H1 (cell line): ENCODE measurements around the gene FPR2. TPM values are rescaled to one million over a fixed set of nuclear protein-coding genes. Genes with fewer than 3 reads are reported as not detected.

Experiments used
- CTCF ChIA-PET: fragments of 300-600 bp; sonication (Branson Sonifier 250); formaldehyde crosslinking; loops from one replicate; lab custom pipeline; 2021; ENCODE audit not compliant: partially characterized antibody; lab: Charles Lee
- POLR2A ChIA-PET: fragments of 300-600 bp; sonication (Branson Sonifier 250); formaldehyde crosslinking; loops from one replicate; lab custom pipeline; 2021; ENCODE audit warnings: inconsistent platforms; ENCODE audit not compliant: partially characterized antibody; lab: Charles Lee
- DNase-seq, 2 experiments: peaks; one replicate each; pipeline versions ENCODE4 v3.0.0 to v3.0.0-alpha.2; 2010 to 2022; ENCODE audit warnings: low spot score in 2 of 2, low read depth in 1 of 2, mixed read lengths in 1 of 2
- FAIRE-seq: peaks from 2 replicates; lab custom pipeline; 2011; peaks lifted over from hg19 to GRCh38; lab: Jason Lieb, UNC
- H2AFZ ChIP-seq: 2 replicates; pipeline ENCODE4 v1.8.1; 2012; ENCODE audit warnings: low read length, inconsistent platforms
- H2AK5ac ChIP-seq: 2 replicates; pipeline ENCODE4 v1.6.1; 2013; ENCODE audit warnings: low read depth, low read length
- H2BK120ac ChIP-seq: replicated peaks from 2 replicates; pipeline ENCODE3; 2013; ENCODE audit warnings: low read depth, low read length, inconsistent platforms
- H2BK12ac ChIP-seq: 2 replicates; pipeline ENCODE4 v1.6.1; 2013; ENCODE audit warnings: low read depth, low read length
- H2BK15ac ChIP-seq: 2 replicates; pipeline ENCODE4 v1.6.1; 2013; ENCODE audit warnings: low read length
- H2BK20ac ChIP-seq: 2 replicates; pipeline ENCODE4 v1.6.1; 2013; ENCODE audit warnings: low read length
- H2BK5ac ChIP-seq: 2 replicates; pipeline ENCODE4 v1.6.1; 2013; ENCODE audit warnings: low read depth, low read length
- H3K14ac ChIP-seq: 2 replicates; pipeline ENCODE4 v1.6.1; 2013; ENCODE audit warnings: inconsistent platforms; ENCODE audit not compliant: insufficient read length
- H3K18ac ChIP-seq: 2 replicates; pipeline ENCODE4 v1.6.1; 2013; ENCODE audit warnings: low read length; ENCODE audit errors: extremely low read depth
- H3K23ac ChIP-seq: 2 replicates; pipeline ENCODE4 v1.6.1; 2013; ENCODE audit warnings: inconsistent platforms; ENCODE audit not compliant: insufficient read length
- H3K23me2 ChIP-seq: 2 replicates; pipeline ENCODE4 v1.6.1; 2013; ENCODE audit warnings: low read depth, low read length
- H3K27ac ChIP-seq: 2 replicates; pipeline ENCODE4 v1.6.1; 2011; ENCODE audit warnings: low read depth, low read length, inconsistent platforms
- H3K27me3 ChIP-seq, 4 experiments: replicated peaks in 1 of 4; 1 replicate in 1 of 4; 2 replicates in 3 of 4; pipeline versions ENCODE4 v1.6.1 to v1.8.1; 2011 to 2013; ENCODE audit warnings: low read length in 3 of 4, mild to moderate bottlenecking in 3 of 4, inconsistent platforms in 2 of 4, mixed read lengths in 2 of 4, moderate library complexity in 1 of 4; ENCODE audit not compliant: control insufficient read depth in 3 of 4, insufficient read depth in 3 of 4; ENCODE audit errors: extremely low read depth in 1 of 4
- H3K36me3 ChIP-seq, 4 experiments: 2 replicates each; pipeline versions ENCODE4 v1.6.1 to v1.8.1; 2011 to 2013; ENCODE audit warnings: mild to moderate bottlenecking in 4 of 4, low read length in 3 of 4, moderate library complexity in 2 of 4, control low read depth in 1 of 4, inconsistent platforms in 1 of 4; ENCODE audit not compliant: insufficient read depth in 4 of 4, control insufficient read depth in 2 of 4
- H3K4ac ChIP-seq: replicated peaks from 2 replicates; pipeline ENCODE3; 2013; ENCODE audit warnings: low read length, low read depth, mixed read lengths, inconsistent platforms; ENCODE audit not compliant: insufficient read length
- H3K4me1 ChIP-seq, 4 experiments: replicated peaks in 1 of 4; 1 replicate in 1 of 4; 2 replicates in 3 of 4; pipeline versions ENCODE4 v1.6.1 to v1.8.1; 2011 to 2013; ENCODE audit warnings: low read length in 3 of 4, inconsistent platforms in 2 of 4, mixed read lengths in 1 of 4; ENCODE audit not compliant: insufficient read depth in 4 of 4, control insufficient read depth in 3 of 4
- H3K4me2 ChIP-seq, 2 experiments: 2 replicates each; pipeline versions ENCODE4 v1.6.1 to v1.8.1; 2011 to 2013; ENCODE audit warnings: low read depth in 2 of 2, low read length in 2 of 2, control low read depth in 1 of 2, inconsistent platforms in 1 of 2, mild to moderate bottlenecking in 1 of 2; ENCODE audit not compliant: insufficient read depth in 1 of 2
- H3K4me3 ChIP-seq, 4 experiments: fragments of 200-600, 300-600 bp in 1 of 4; sonication (generic), shearing (Covaris generic), sonication (Bioruptor Twin) in 1 of 4; 2 replicates each; pipeline versions ENCODE4 v1.5.1 to v1.8.1; 2011 to 2016; ENCODE audit warnings: low read length in 4 of 4, low read depth in 3 of 4, control low read depth in 2 of 4, inconsistent platforms in 2 of 4, mild to moderate bottlenecking in 2 of 4, mixed read lengths in 1 of 4, moderate library complexity in 1 of 4; ENCODE audit not compliant: insufficient read depth in 2 of 4; ENCODE audit errors: extremely low read depth in 1 of 4
- H3K56ac ChIP-seq: replicated peaks from 2 replicates; pipeline ENCODE3; 2013; ENCODE audit warnings: low read depth, mild to moderate bottlenecking, mixed read lengths, low read length, inconsistent platforms; ENCODE audit not compliant: insufficient read length
- H3K79me1 ChIP-seq: 2 replicates; pipeline ENCODE4 v1.6.1; 2013; ENCODE audit warnings: low read depth, low read length, control low read depth
- H3K79me2 ChIP-seq, 2 experiments: 2 replicates each; pipeline versions ENCODE4 v1.6.1 to v1.8.1; 2012 to 2013; ENCODE audit warnings: low read length in 2 of 2, mild to moderate bottlenecking in 2 of 2, inconsistent platforms in 1 of 2; ENCODE audit not compliant: insufficient read depth in 2 of 2, control insufficient read depth in 1 of 2
- H3K9ac ChIP-seq, 4 experiments: replicated peaks in 1 of 4; 1 replicate in 1 of 4; 2 replicates in 3 of 4; pipeline versions ENCODE4 v1.6.1 to v1.8.1; 2011 to 2013; ENCODE audit warnings: low read depth in 3 of 4, low read length in 3 of 4, control low read depth in 2 of 4, mild to moderate bottlenecking in 2 of 4, moderate library complexity in 2 of 4, inconsistent platforms in 1 of 4; ENCODE audit errors: extremely low read depth in 1 of 4
- H3K9me3 ChIP-seq, 2 experiments: 2 replicates each; pipeline versions ENCODE4 v1.6.1 to v1.8.1; 2012 to 2013; ENCODE audit warnings: mild to moderate bottlenecking in 2 of 2, moderate library complexity in 2 of 2, control low read depth in 1 of 2, inconsistent platforms in 1 of 2, low read depth in 1 of 2, low read length in 1 of 2, mixed read lengths in 1 of 2; ENCODE audit not compliant: insufficient read depth in 2 of 2
- H4K20me1 ChIP-seq, 2 experiments: replicated peaks in 1 of 2; 2 replicates each; pipeline versions ENCODE3 to v1.8.1; 2011 to 2013; ENCODE audit warnings: inconsistent platforms in 2 of 2, low read length in 2 of 2, mild to moderate bottlenecking in 1 of 2; ENCODE audit not compliant: insufficient read depth in 2 of 2, control insufficient read depth in 1 of 2
- H4K5ac ChIP-seq: 2 replicates; pipeline ENCODE4 v1.6.1; 2013; ENCODE audit warnings: low read length, low read depth, mixed read lengths, inconsistent platforms; ENCODE audit not compliant: insufficient read length
- H4K8ac ChIP-seq: 2 replicates; pipeline ENCODE4 v1.8.0; 2013; ENCODE audit warnings: mild to moderate bottlenecking, moderate library complexity, low read length, inconsistent platforms; ENCODE audit not compliant: insufficient read depth; ENCODE audit errors: extremely low read depth
- H4K91ac ChIP-seq: replicated peaks from 2 replicates; pipeline ENCODE3; 2013; ENCODE audit warnings: low read length, mixed read lengths, inconsistent platforms; ENCODE audit not compliant: insufficient read length
- ATF2 ChIP-seq: IDR thresholded peaks from 2 replicates; pipeline ENCODE4 v1.6.1; 2012; ENCODE audit warnings: low read length, inconsistent platforms
- ATF3 ChIP-seq: IDR thresholded peaks from 2 replicates; pipeline ENCODE4 v1.6.1; 2011; ENCODE audit warnings: low read depth, mild to moderate bottlenecking, low read length; ENCODE audit not compliant: insufficient read depth
- E2F6 ChIP-seq: IDR thresholded peaks from 2 replicates; pipeline ENCODE4 v1.6.1; 2012; ENCODE audit warnings: inconsistent platforms
- GTF2F1 ChIP-seq: IDR thresholded peaks from 2 replicates; pipeline ENCODE4 v1.6.1; 2012; ENCODE audit warnings: low read depth, low read length, improper control_type of control experiment, borderline replicate concordance
- HDAC2 ChIP-seq, 2 experiments: fragments of 300-600 bp in 1 of 2; sonication (generic) in 1 of 2; IDR thresholded peaks; 2 replicates each; pipeline ENCODE4 v1.6.1; 2011 to 2012; ENCODE audit warnings: low read depth in 2 of 2, low read length in 2 of 2, mild to moderate bottlenecking in 2 of 2, moderate library complexity in 2 of 2, borderline replicate concordance in 1 of 2, inconsistent platforms in 1 of 2
- RXRA ChIP-seq: IDR thresholded peaks from 2 replicates; pipeline ENCODE4 v1.6.1; 2011; ENCODE audit warnings: low read depth, mild to moderate bottlenecking, low read length, moderate library complexity; ENCODE audit not compliant: insufficient read depth
- SIN3A ChIP-seq, 2 experiments: IDR thresholded peaks in 1 of 2; conservative IDR thresholded peaks in 1 of 2; 2 replicates each; pipeline ENCODE4 v1.6.1; 2011 to 2012; ENCODE audit warnings: low read length in 2 of 2, improper control_type of control experiment in 1 of 2, low read depth in 1 of 2, mild to moderate bottlenecking in 1 of 2
- SP2 ChIP-seq: IDR thresholded peaks from 2 replicates; pipeline ENCODE4 v1.6.1; 2012; ENCODE audit warnings: mild to moderate bottlenecking, low read length, inconsistent platforms
- SP4 ChIP-seq: IDR thresholded peaks from 2 replicates; pipeline ENCODE4 v1.6.1; 2012; ENCODE audit warnings: low read length, inconsistent platforms
- TEAD4 ChIP-seq: IDR thresholded peaks from 2 replicates; pipeline ENCODE4 v1.6.1; 2012; ENCODE audit warnings: low read depth, low read length, inconsistent platforms, mixed read lengths
- WGBS, 2 experiments: shearing (Covaris generic) in 1 of 2; methylation state at CpG; one replicate each; pipeline versions ENCODE4 v1.1.6 to v1.1.7; 2013 to 2015; ENCODE audit warnings: low lambda C conversion rate in 2 of 2, mixed read lengths in 2 of 2, inconsistent platforms in 1 of 2, low coverage in 1 of 2, missing lambda C conversion rate in 1 of 2; ENCODE audit not compliant: insufficient replicate concordance in 2 of 2, insufficient coverage in 1 of 2, insufficient read length in 1 of 2; ENCODE audit errors: extremely low coverage in 1 of 2, missing lambda C conversion rate in 1 of 2; 5-methylcytosine and 5-hydroxymethylcytosine counted together
- polyA plus RNA-seq, 7 experiments: library from polyadenylated mRNA; depleted of rRNA in 3 of 7; stranded (reverse) in 5 of 7; unstranded in 2 of 7; fragments of >200 nt in 5 of 7; fragments of 200-250 nt in 2 of 7; gene quantifications; 1 replicate in 5 of 7; 2 replicates in 1 of 7; 4 replicates in 1 of 7; pipeline versions ENCODE4 v1.2.1 to v1.2.3, GENCODE V29; 2011 to 2013; ENCODE audit warnings: missing spikeins in 2 of 7, mixed read lengths in 2 of 7
- total RNA-seq: library from RNA; stranded (reverse); fragmentation: NEBNext Ultra II Directional; extraction: Animal tissue kit (Norgen Biotek cat#: 25700); gene quantifications from 2 replicates; pipeline ENCODE4 v1.2.1, GENCODE V29; 2021

Gene FPR2
- total and polyA plus RNA-seq, 2 of the 8 experiments (the other 6 are each of a cell fraction or from before 2014, with no cell fraction given) = 0.17 TPM; not detected in 1

- Histone ChIP-seq H2BK120ac (no peak overlapping the region), H4K8ac (no peak overlapping the region), H3K4me2 (no peak overlapping the region), H2BK20ac (no peak overlapping the region), H3K9me3 (no peaks in the 10 kb centered on the region), H3K14ac (no peak overlapping the region), H2BK5ac (no peak overlapping the region), H3K23me2 (no peaks in the 10 kb centered on the region), H3K4me3 (no peak overlapping the region), H3K56ac (no peak overlapping the region), H3K36me3 (no peaks in the 10 kb centered on the region), H3K27ac (no peak overlapping the region), H2AK5ac (no peak overlapping the region), H4K20me1 (no peaks in the 10 kb centered on the region), H2BK12ac (no peak overlapping the region), H3K9ac (no peak overlapping the region), H3K23ac (no peak overlapping the region), H3K4me1 (no peaks in the 10 kb centered on the region), H4K5ac (no peak overlapping the region), H2AFZ (no peak overlapping the region), H3K27me3 (no peaks in the 10 kb centered on the region; a peak in 1 of 7 replicates), H2BK15ac (no peak overlapping the region), H3K79me1 (no peaks in the 10 kb centered on the region), H3K79me2 (no peaks in the 10 kb centered on the region), H4K91ac (no peak overlapping the region), H3K4ac (no peak overlapping the region), H3K18ac (no peak overlapping the region)
- DNase-seq = no peak
- FAIRE-seq = no peak
- ChIA-PET POLR2A (no interaction called here), CTCF (interaction anchor here (0.6 to 2.9 kb wide), 9 partner anchors 17 to 306 kb away, joined by 3 to 14 read pairs (median 6); no protein-coding TSS in a partner anchor)
- TF ChIP-seq HDAC2 (IDR thresholded peaks at IDR 0.05; ENCODE audit: borderline replicate concordance in 1 of 2, low read depth in 2 of 2, low read length in 2 of 2) = no peak
- no peak for TF ChIP-seq E2F6
- no peak for TF ChIP-seq TEAD4
- TF ChIP-seq SP4 = no peak
- no peak for TF ChIP-seq ATF3
- no peak for TF ChIP-seq SIN3A (conservative IDR thresholded peaks at IDR 0.05 in 1 of 2, IDR thresholded peaks at IDR 0.05 in 1 of 2; ENCODE audit: low read depth in 1 of 2, low read length in 2 of 2)
- TF ChIP-seq GTF2F1 = no peak
- no peak for TF ChIP-seq SP2
- no peak for TF ChIP-seq ATF2
- TF ChIP-seq RXRA = no peak
- WGBS, 2 experiments = 86% methylated on average over 1 of the region's 1 CpG; no CpG with 5 or more reads in 1 of the 2 experiments
These were observed 18.2 kb downstream of the FPR2 start for GRCh38 chr19:51779181-51779580.
